AG09319 (cell line): ENCODE measurements around the gene MYOM1.

Source experiments
- DNase-seq: peaks from one replicate; pipeline ENCODE4 v3.0.0-alpha.2; 2010; ENCODE audit warnings: low read depth; ENCODE audit errors: extremely low read depth
- TF ChIP-seq, protein P1 (sequence below): IDR thresholded peaks from 2 replicates; pipeline ENCODE4 v1.5.1; 2011; ENCODE audit warnings: low read depth, mild to moderate bottlenecking, inconsistent platforms, low read length, moderate library complexity

MYOM1 gene

GRCh38 chr18:3089579-3089978, 130.2 kb downstream of the MYOM1 start:
- TF ChIP-seq, protein P1, sequence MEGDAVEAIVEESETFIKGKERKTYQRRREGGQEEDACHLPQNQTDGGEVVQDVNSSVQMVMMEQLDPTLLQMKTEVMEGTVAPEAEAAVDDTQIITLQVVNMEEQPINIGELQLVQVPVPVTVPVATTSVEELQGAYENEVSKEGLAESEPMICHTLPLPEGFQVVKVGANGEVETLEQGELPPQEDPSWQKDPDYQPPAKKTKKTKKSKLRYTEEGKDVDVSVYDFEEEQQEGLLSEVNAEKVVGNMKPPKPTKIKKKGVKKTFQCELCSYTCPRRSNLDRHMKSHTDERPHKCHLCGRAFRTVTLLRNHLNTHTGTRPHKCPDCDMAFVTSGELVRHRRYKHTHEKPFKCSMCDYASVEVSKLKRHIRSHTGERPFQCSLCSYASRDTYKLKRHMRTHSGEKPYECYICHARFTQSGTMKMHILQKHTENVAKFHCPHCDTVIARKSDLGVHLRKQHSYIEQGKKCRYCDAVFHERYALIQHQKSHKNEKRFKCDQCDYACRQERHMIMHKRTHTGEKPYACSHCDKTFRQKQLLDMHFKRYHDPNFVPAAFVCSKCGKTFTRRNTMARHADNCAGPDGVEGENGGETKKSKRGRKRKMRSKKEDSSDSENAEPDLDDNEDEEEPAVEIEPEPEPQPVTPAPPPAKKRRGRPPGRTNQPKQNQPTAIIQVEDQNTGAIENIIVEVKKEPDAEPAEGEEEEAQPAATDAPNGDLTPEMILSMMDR, result no peak
- no peak for DNase-seq

DNA sequence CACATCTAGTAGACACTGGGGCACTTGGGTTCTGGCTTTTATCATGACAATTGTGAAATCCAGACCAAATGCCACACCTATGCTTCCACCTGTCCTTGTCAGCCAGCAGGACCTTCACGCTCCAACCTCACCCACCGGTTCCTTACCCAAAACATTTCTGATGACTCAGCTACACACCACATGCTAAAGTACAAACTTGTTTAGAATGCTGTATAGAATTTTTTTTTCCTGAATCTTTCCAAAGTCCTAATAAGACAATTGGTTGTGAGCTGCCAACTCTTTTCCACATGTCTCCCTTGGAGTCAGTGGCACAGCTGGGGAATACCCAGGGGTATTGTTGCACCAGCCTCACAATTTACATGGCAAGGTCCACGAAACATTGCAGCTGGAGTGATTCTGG, 131.3 kb downstream of the MYOM1 start:
- no peak for DNase-seq
- TF ChIP-seq, protein P1, result no peak

GRCh38 chr18:3086871-3087270, 132.9 kb downstream of the MYOM1 start:
- TF ChIP-seq, protein P1, result no peak

DNA sequence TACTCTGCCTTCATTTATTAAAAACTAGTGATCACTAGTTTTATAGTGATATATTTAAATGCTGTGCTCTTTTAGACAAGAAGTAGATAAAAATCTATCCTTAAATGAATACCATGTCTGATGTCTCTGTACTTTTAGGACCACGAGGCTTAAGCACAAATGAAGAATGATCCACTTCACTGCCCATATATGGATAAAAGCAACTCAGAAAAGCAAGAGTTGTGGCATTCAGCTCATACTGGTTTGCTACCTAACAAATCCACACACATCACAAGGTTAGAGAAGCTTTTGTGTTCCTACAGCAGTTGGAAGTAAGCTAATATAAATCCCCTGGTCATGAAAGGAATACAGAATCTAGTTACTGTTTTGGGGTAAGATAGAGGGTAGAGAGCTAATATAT, 134.2 kb downstream of the MYOM1 start:
- TF ChIP-seq, protein P1, result no peak
- no peak for DNase-seq

More at GRCh38 chr18:3086871-3087270, 132.9 kb downstream of the MYOM1 start:
- no peak for DNase-seq

- TF ChIP-seq, protein P1, result no peak
- DNase-seq, result no peak
These were observed 135.6 kb downstream of the MYOM1 start for GRCh38 chr18:3084206-3084605.

DNA sequence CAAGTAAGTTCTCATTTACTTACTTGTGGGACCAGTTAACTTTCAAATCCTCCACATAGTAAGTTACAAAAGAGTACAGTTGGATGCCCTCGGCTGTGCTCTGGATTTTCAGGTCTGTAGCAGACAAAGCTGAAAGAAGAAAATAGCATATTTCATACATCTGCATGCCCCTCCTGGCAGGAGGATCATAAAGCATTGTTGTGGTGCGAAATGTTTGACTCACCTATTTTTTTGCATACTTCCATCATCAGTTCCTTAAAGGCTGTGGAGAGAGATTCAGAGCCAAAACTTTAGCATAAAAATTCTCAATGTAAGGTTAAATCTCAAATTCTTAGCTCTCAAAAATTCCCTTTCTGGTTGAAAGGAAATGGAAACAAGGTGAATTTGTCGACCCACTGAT, 136.0 kb downstream of the MYOM1 start:
- no peak for DNase-seq
- TF ChIP-seq, protein P1, result no peak

GRCh38 chr18:3081584-3081991, 138.2 kb downstream of the MYOM1 start:
- TF ChIP-seq, protein P1, result no peak
- DNase-seq, result no peak
